Measurements from ENCODE around the gene ANKS6.

DNA sequence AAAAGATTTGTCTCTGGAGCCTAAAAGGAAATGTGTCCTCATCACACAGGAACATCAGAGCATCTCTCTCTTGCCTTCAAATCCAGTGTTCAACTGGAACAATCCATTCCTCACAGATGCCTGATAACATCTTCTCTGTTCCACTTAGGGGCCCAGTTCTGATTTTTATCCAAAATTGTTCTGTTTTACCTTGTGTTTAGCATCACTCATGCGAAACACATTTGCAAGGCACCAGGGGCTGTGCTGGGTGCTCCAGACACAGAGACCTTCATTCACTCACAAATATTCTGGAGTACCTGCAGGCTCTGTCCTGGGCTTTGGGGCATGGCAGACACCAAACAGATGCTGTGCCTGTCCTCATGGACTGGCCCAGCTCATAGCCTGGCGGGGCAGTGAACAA is 101.4 kb downstream of the ANKS6 start:
- TF ChIP-seq POLR2A (IDR thresholded peaks at IDR 0.05; ENCODE audit: low read depth, low read length), result no peak
- no peak for TF ChIP-seq POLR2AphosphoS5 (IDR thresholded peaks at IDR 0.05; ENCODE audit: low read depth, low read length)
- TF ChIP-seq TAF1 (IDR thresholded peaks at IDR 0.05; ENCODE audit: borderline replicate concordance, low read depth, low read length), result no peak

All from GM12892 (cell line).